Keratinocyte (primary cell): Measurements from ENCODE around the gene SPPL3.

Source experiments
- EZH2 ChIP-seq: IDR thresholded peaks from one replicate; pipeline ENCODE4 v1.6.1; 2012; ENCODE audit warnings: inconsistent platforms, mild to moderate bottlenecking, low read length, moderate library complexity
- TF ChIP-seq, protein P1 (sequence below), 3 experiments: IDR thresholded peaks in 1 of 3; conservative IDR thresholded peaks in 1 of 3; optimal IDR thresholded peaks in 1 of 3; 2 replicates in 2 of 3; 3 replicates in 1 of 3; pipeline versions ENCODE3 to v1.5.1; 2011; ENCODE audit warnings: low read length in 3 of 3, mild to moderate bottlenecking in 3 of 3, moderate library complexity in 2 of 3, control low read depth in 1 of 3, inconsistent platforms in 1 of 3; ENCODE audit not compliant: insufficient read depth in 2 of 3; ENCODE audit errors: extremely low read depth in 1 of 3

DNA sequence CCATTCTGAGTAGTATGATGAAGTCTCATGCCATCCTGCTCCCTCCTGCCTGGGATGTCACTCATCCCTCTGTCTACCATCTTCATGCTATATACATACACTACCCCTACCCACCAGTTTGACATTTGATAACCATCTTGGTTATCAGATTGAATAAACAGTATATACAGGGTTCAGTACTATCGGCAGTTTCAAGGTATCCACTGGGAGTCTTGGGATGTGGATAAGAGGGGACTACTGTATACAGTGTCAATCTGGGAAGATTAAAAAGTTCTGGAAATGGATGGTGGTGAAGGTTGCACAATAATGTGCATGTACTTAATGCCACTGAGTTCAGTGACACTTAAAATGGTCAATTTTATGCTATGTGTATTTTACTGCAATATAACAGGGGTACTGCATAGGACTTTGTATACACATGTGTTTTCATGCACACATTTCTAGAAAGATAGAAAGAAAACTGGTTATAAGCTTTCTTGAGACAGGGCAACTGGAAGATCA, 22.1 kb downstream of the SPPL3 start:
- TF ChIP-seq, protein P1, sequence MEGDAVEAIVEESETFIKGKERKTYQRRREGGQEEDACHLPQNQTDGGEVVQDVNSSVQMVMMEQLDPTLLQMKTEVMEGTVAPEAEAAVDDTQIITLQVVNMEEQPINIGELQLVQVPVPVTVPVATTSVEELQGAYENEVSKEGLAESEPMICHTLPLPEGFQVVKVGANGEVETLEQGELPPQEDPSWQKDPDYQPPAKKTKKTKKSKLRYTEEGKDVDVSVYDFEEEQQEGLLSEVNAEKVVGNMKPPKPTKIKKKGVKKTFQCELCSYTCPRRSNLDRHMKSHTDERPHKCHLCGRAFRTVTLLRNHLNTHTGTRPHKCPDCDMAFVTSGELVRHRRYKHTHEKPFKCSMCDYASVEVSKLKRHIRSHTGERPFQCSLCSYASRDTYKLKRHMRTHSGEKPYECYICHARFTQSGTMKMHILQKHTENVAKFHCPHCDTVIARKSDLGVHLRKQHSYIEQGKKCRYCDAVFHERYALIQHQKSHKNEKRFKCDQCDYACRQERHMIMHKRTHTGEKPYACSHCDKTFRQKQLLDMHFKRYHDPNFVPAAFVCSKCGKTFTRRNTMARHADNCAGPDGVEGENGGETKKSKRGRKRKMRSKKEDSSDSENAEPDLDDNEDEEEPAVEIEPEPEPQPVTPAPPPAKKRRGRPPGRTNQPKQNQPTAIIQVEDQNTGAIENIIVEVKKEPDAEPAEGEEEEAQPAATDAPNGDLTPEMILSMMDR (optimal IDR thresholded peaks at IDR 0.05 in 1 of 3, IDR thresholded peaks at IDR 0.05 in 1 of 3, conservative IDR thresholded peaks at IDR 0.05 in 1 of 3; ENCODE audit: extremely low read depth in 1 of 3, insufficient read depth in 2 of 3, low read length in 3 of 3) = no peak
- TF ChIP-seq EZH2 = no peak
